GM18520 (cell line): Measurements from ENCODE around the gene KBTBD3.

Source experiments
- ATAC-seq: cut with Tn5 transposase; IDR thresholded peaks from one replicate; pipeline ENCODE4 v1.9.1; 2021; ENCODE audit not compliant: unreplicated experiment

KBTBD3 gene

GRCh38 chr11:106076919-106077608 lies at the start of gene KBTBD3:
Gene KBTBD3 (minus strand): TSS chr11:106077347. CDS start chr11:106059097, 18,250 bp downstream.
- ATAC-seq = peak; percentile 96

- ATAC-seq = no peak
Observed at GRCh38 chr11:106121570-106122320, 44.6 kb upstream of the KBTBD3 start.

- no peak for ATAC-seq
Observed at GRCh38 chr11:106105986-106106385, 28.8 kb upstream of the KBTBD3 start.

- no peak for ATAC-seq
Observed at GRCh38 chr11:106101819-106102218, 24.7 kb upstream of the KBTBD3 start.

GRCh38 chr11:106101370-106101769 lies 24.2 kb upstream of the KBTBD3 start:
- no peak for ATAC-seq

- no peak for ATAC-seq
Observed at GRCh38 chr11:106098893-106099553, 21.9 kb upstream of the KBTBD3 start.

- no peak for ATAC-seq
Observed at GRCh38 chr11:106092446-106092845, 15.3 kb upstream of the KBTBD3 start.

GRCh38 chr11:106091480-106092123 lies 14.5 kb upstream of the KBTBD3 start:
- peak; percentile 99 for ATAC-seq

GRCh38 chr11:106088896-106089295 lies 11.7 kb upstream of the KBTBD3 start:
- ATAC-seq = no peak

- no peak for ATAC-seq
Observed at GRCh38 chr11:106087815-106088435, 10.8 kb upstream of the KBTBD3 start.

- ATAC-seq = no peak
Observed at GRCh38 chr11:106086850-106087249, 9.7 kb upstream of the KBTBD3 start.

- ATAC-seq = no peak
Observed at GRCh38 chr11:106086135-106086534, 9.0 kb upstream of the KBTBD3 start.

- ATAC-seq = no peak
Observed at GRCh38 chr11:106082096-106082495, 4.9 kb upstream of the KBTBD3 start.

- peak; percentile 4 for ATAC-seq
Observed at GRCh38 chr11:106077609-106078455, 685 bp upstream of the KBTBD3 start, which contains the start of gene AASDHPPT. Gene AASDHPPT (plus strand): TSS chr11:106077662. CDS start chr11:106077711, 49 bp downstream.

- no peak for ATAC-seq
Observed at GRCh38 chr11:106076171-106076918, 802 bp downstream of the KBTBD3 start.

GRCh38 chr11:106072804-106073203 lies 4.3 kb downstream of the KBTBD3 start:
- ATAC-seq = no peak

GRCh38 chr11:106070606-106071005 lies 6.5 kb downstream of the KBTBD3 start:
- ATAC-seq = no peak

- ATAC-seq = peak; percentile 42
Observed at GRCh38 chr11:106063009-106063408, 14.1 kb downstream of the KBTBD3 start.
